Vagina (tissue), 2 donors: ENCODE measurements around the gene TMEM208.

ENCODE experiments used
- CTCF ChIP-seq, 3 experiments: fragments of 450-650 bp in 2 of 3; fragments of 200-600 bp in 1 of 3; sonication (generic) in 1 of 3; IDR thresholded peaks; one replicate each; pipeline ENCODE4 v1.5.1; 2017 to 2019; ENCODE audit warnings: antibody characterized with exemption in 3 of 3, mild to moderate bottlenecking in 2 of 3, moderate library complexity in 2 of 3
- POLR2A ChIP-seq, 2 donors: fragments of 450-650 bp; IDR thresholded peaks; one replicate each; pipeline ENCODE4 v1.6.1; 2017; ENCODE audit warnings: antibody characterized with exemption in 2 of 2, mild to moderate bottlenecking in 2 of 2, moderate library complexity in 2 of 2
- POLR2AphosphoS5 ChIP-seq, 2 donors: sonication (generic); formaldehyde crosslinking; IDR thresholded peaks; one replicate each; pipeline ENCODE4 v1.9.0; 2017; ENCODE audit warnings: antibody characterized with exemption in 2 of 2, mild to moderate bottlenecking in 2 of 2, low read depth in 1 of 2; ENCODE audit not compliant: insufficient read depth in 1 of 2

- TF ChIP-seq CTCF (IDR thresholded peaks at IDR 0.05): no peak
- TF ChIP-seq POLR2AphosphoS5 (IDR thresholded peaks at IDR 0.05; ENCODE audit: insufficient read depth in 1 of 2, low read depth in 1 of 2): no peak
- no peak for TF ChIP-seq POLR2A (IDR thresholded peaks at IDR 0.05)
These were observed 38.6 kb upstream of the TMEM208 start for GRCh38 chr16:67188323-67188722.
